PC-9 (cell line): ENCODE measurements around the gene SLC24A4. TPM values are rescaled to one million over a fixed set of nuclear protein-coding genes. Genes with fewer than 3 reads are reported as not detected.

Experiments
- BruUV-seq: library from RNA; stranded (reverse); fragments of 400-500 nt; replicated peaks from 2 replicates; lab custom pipeline; 2021; lab: Mats Ljungman, UMichigan
- CTCF ChIA-PET: fragments of 300-600 bp; sonication (Branson Sonifier 250); formaldehyde crosslinking; loops from one replicate; lab custom pipeline; 2022; ENCODE audit warnings: antibody characterized with exemption; lab: Charles Lee
- POLR2A ChIA-PET: fragments of 300-600 bp; sonication (Branson Sonifier 250); formaldehyde crosslinking; loops from one replicate; lab custom pipeline; 2022; ENCODE audit warnings: antibody characterized with exemption; ENCODE audit not compliant: unreplicated experiment; lab: Charles Lee
- DNase-seq, 2 experiments: peaks; one replicate each; pipeline versions ENCODE4 v3.0.0 to v3.0.0-alpha.2; 2015 to 2022; ENCODE audit warnings: mixed read lengths in 1 of 2
- H2AFZ ChIP-seq: fragments of 200-600 bp; sonication (generic); 2 replicates; pipeline ENCODE4 v1.8.1; 2017; ENCODE audit warnings: antibody characterized with exemption
- H3F3A ChIP-seq: fragments of 200-600 bp; sonication (generic); 2 replicates; pipeline ENCODE4 v1.8.1; 2017; ENCODE audit warnings: antibody characterized with exemption, mild to moderate bottlenecking, low read depth; ENCODE audit not compliant: insufficient read depth
- H3K27ac ChIP-seq: fragments of 200-600 bp; sonication (generic); 2 replicates; pipeline ENCODE4 v1.6.1; 2016; ENCODE audit warnings: mixed run types
- H3K27me3 ChIP-seq: fragments of 200-600 bp; sonication (generic); 2 replicates; pipeline ENCODE4 v1.6.1; 2016; ENCODE audit warnings: low read depth, mixed run types; ENCODE audit not compliant: insufficient read depth
- H3K36me3 ChIP-seq: fragments of 200-600 bp; sonication (generic); 2 replicates; pipeline ENCODE4 v1.6.1; 2016; ENCODE audit warnings: low read depth, mixed run types
- H3K4me1 ChIP-seq: fragments of 200-600 bp; sonication (generic); replicated peaks from 2 replicates; pipeline ENCODE4 v1.6.1; 2016; ENCODE audit warnings: mixed run types; ENCODE audit not compliant: insufficient read depth
- H3K4me2 ChIP-seq: fragments of 200-600 bp; sonication (generic); 2 replicates; pipeline ENCODE4 v1.6.1; 2017; ENCODE audit warnings: mixed run types
- H3K4me3 ChIP-seq: fragments of 200-600 bp; sonication (generic); 2 replicates; pipeline ENCODE4 v1.6.1; 2016; ENCODE audit warnings: mixed run types
- H3K79me2 ChIP-seq: fragments of 200-600 bp; sonication (generic); 2 replicates; pipeline ENCODE4 v1.6.1; 2017; ENCODE audit warnings: low read depth, mixed run types
- H3K9me2 ChIP-seq: fragments of 200-600 bp; sonication (generic); 2 replicates; pipeline ENCODE4 v1.8.1; 2017; ENCODE audit warnings: mild to moderate bottlenecking; ENCODE audit not compliant: insufficient read depth
- H3K9me3 ChIP-seq: fragments of 200-600 bp; sonication (generic); 2 replicates; pipeline ENCODE4 v1.8.1; 2016; ENCODE audit warnings: low read depth; ENCODE audit not compliant: insufficient read depth
- H4K20me1 ChIP-seq: fragments of 200-600 bp; sonication (generic); 2 replicates; pipeline ENCODE4 v1.8.1; 2017; ENCODE audit not compliant: insufficient read depth
- CTCF ChIP-seq: fragments of 200-600 bp; sonication (generic); conservative IDR thresholded peaks from 2 replicates; pipeline ENCODE4 v1.6.1; 2017; ENCODE audit warnings: mixed run types, antibody characterized with exemption, mild to moderate bottlenecking, moderate library complexity
- EZH2 ChIP-seq: fragments of 200-600 bp; sonication (generic); IDR thresholded peaks from 2 replicates; pipeline ENCODE4 v1.8.0; 2017; ENCODE audit warnings: antibody characterized with exemption, low read depth
- intact Hi-C: fragments of 100-400 bp; cut with micrococcal nuclease; formaldehyde crosslinking; loops from one replicate; pipeline ENCODE4 v1.10.0; 2022; ENCODE audit not compliant: unreplicated experiment
- total RNA-seq: library from RNA; stranded (reverse); gene quantifications from 2 replicates; pipeline ENCODE4 v1.2.3, GENCODE V29; 2021

SLC24A4 gene
- total RNA-seq, 1 experiment from 2014 or later = not detected

DNA sequence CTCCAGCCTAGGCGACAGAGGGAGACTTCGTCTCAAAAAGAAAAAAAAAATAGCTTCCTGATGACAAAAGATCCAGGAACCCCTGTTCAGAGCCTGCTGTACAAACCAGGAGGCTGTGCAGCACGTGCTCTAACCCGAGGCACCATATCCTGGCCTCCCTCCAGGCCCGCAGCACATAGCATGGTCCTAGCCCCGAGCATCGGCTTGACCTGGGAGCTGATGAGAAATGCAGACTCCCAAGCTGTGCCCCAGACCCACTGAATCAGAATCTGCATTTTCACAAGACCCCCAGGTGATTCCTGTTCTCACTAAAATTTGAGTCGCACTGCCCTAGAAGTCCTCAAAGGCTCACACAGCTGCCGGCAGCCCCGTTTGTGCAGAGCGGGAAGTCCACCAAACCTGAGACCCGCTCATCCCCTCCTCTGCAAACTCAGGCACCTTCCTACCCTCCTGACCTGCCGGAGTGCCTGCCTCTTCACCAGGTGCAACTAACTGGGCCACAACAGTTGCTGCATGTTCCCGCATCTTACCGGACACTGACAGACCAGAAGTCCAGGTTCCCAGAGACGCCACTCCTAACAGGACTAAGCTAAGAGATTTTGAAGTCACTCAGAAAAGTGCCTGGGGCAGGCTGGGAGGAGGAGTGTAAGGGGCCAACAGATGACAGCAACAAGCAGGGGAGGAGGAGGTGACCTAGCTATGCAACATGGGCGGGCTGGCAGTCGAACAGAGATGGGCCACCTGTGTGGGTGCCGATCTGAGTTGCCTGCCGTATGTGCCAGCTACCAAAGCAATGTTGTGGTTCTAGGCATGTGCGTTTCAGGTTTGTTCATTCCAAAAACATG lies 166.7 kb downstream of the SLC24A4 start:
- TF ChIP-seq EZH2 (no peak), CTCF (no peak)
- H3K4me3 ChIP-seq = no peak overlapping the region
- no peak for DNase-seq
- H3F3A ChIP-seq = no peaks in the 10 kb centered on the region; the same call in 1 of the 2 replicates
- no peaks in the 10 kb centered on the region for H4K20me1 ChIP-seq
- H3K9me2 ChIP-seq = no peaks in the 10 kb centered on the region
- H3K27ac ChIP-seq = no peak overlapping the region
- ChIA-PET POLR2A (no interaction called here), CTCF (no interaction called here)
- no peaks in the 10 kb centered on the region for H3K9me3 ChIP-seq
- H2AFZ ChIP-seq = no peak overlapping the region
- no peaks in the 10 kb centered on the region for H3K36me3 ChIP-seq
- intact Hi-C loops = no loop called here
- no peaks in the 10 kb centered on the region for H3K79me2 ChIP-seq
- peaks cover 17% of the 10 kb centered on the region for H3K4me1 ChIP-seq
- H3K27me3 ChIP-seq = no peaks in the 10 kb centered on the region
- 0 out of 2 replicates have a peak overlapping the region, but pooled peaks have one; percentile 7 for H3K4me2 ChIP-seq
- BruUV-seq = no TSS peak

DNA sequence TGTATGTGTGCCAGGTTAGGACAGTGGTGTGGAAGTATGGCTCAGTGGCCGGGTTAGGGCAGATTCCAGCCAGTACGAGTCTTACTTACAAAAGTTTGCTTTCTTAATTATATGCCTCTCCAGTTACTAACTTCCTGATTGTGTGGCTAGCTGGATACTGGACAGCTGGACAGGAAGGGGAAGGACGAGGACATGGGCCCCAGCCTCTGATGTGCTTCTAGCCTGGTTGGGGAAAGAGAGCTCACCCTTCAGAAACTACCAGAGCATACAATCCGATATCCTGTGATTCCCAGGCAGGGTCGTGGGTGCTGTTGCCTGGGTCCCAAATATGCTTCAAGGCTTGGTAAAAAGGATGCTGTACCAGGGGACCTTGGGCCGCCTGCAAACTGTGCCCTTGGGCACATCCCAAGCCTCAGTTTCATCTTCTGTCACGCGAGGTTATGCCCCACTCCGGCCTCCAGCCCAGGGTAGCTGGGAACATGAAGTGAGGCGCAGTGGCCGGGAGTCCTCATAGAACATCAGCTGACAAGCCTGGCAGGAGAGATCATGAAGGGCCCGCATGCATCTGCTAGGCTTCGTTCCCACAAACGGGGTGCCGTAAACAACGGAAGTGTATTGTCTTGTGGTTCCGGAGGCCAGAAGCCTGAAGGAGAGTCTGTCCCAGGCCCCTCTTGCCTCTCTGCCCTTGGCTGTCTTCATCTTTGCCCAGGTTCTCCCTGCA lies 167.4 kb downstream of the SLC24A4 start:
- ChIA-PET CTCF (no interaction called here), POLR2A (no interaction called here)
- Histone ChIP-seq H3K4me1 (peaks cover 17% of the 10 kb centered on the region), H4K20me1 (no peaks in the 10 kb centered on the region), H3F3A (no peaks in the 10 kb centered on the region; the same call in 1 of the 2 replicates), H3K4me3 (no peak overlapping the region), H3K9me3 (no peaks in the 10 kb centered on the region), H3K36me3 (no peaks in the 10 kb centered on the region), H3K79me2 (no peaks in the 10 kb centered on the region), H3K9me2 (no peaks in the 10 kb centered on the region), H3K4me2 (0 out of 2 replicates have a peak overlapping the region, but pooled peaks have one; percentile 7), H3K27me3 (no peaks in the 10 kb centered on the region), H3K27ac (no peak overlapping the region), H2AFZ (no peak overlapping the region)
- intact Hi-C loops = no loop called here
- DNase-seq = no peak
- no TSS peak for BruUV-seq
- TF ChIP-seq EZH2 (no peak), CTCF (no peak)

- no peak for DNase-seq
- H2AFZ ChIP-seq = no peak overlapping the region
- H3F3A ChIP-seq = no peaks in the 10 kb centered on the region; the same call in 1 of the 2 replicates
- no peaks in the 10 kb centered on the region for H4K20me1 ChIP-seq
- peaks cover 17% of the 10 kb centered on the region for H3K4me1 ChIP-seq
- H3K79me2 ChIP-seq = no peaks in the 10 kb centered on the region
- H3K9me2 ChIP-seq = no peaks in the 10 kb centered on the region
- H3K4me2 ChIP-seq = no peak overlapping the region
- CTCF ChIA-PET = no interaction called here
- H3K27me3 ChIP-seq = no peaks in the 10 kb centered on the region
- H3K36me3 ChIP-seq = no peaks in the 10 kb centered on the region
- no peak overlapping the region for H3K4me3 ChIP-seq
- POLR2A ChIA-PET = no interaction called here
- H3K27ac ChIP-seq = no peak overlapping the region
- intact Hi-C loops = no loop called here
- no TSS peak for BruUV-seq
- H3K9me3 ChIP-seq = no peaks in the 10 kb centered on the region
- TF ChIP-seq EZH2 (no peak), CTCF (no peak)
Measured at GRCh38 chr14:92491782-92492181, 168.8 kb downstream of the SLC24A4 start.
